HL-60 (cell line): Measurements from ENCODE around the gene CIAO1.

Source experiments
- DNase-seq, 2 experiments: peaks; one replicate each; pipeline ENCODE4 v3.0.0-alpha.2; 2010 to 2020; ENCODE audit warnings: low read depth in 1 of 2, low spot score in 1 of 2
- H3K27ac ChIP-seq: fragments of 250-450 bp; sonication (Bioruptor Pico); replicated peaks from 2 replicates; pipeline ENCODE4 v1.5.1; 2020; ENCODE audit warnings: mild to moderate bottlenecking, moderate library complexity
- H3K27me3 ChIP-seq: fragments of 250-450 bp; sonication (Bioruptor Pico); 2 replicates; pipeline ENCODE4 v1.5.1; 2021; ENCODE audit warnings: mild to moderate bottlenecking, moderate library complexity; ENCODE audit not compliant: insufficient read depth, poor library complexity, severe bottlenecking
- H3K4me3 ChIP-seq: replicated peaks from 2 replicates; pipeline ENCODE4 v1.5.1; 2011; ENCODE audit warnings: mild to moderate bottlenecking, control low read depth, low read length; ENCODE audit not compliant: insufficient read depth
- GABPA ChIP-seq: IDR thresholded peaks from 2 replicates; pipeline ENCODE4 v1.6.1; 2012; ENCODE audit warnings: low read depth
- POLR2AphosphoS5 ChIP-seq: IDR thresholded peaks from 2 replicates; pipeline ENCODE4 v1.6.1; 2012; ENCODE audit warnings: low read depth
- SPI1 ChIP-seq: IDR thresholded peaks from 2 replicates; pipeline ENCODE4 v1.6.1; 2012; ENCODE audit warnings: low read depth, mild to moderate bottlenecking, borderline replicate concordance
- TF ChIP-seq, protein P1 (sequence below): IDR thresholded peaks from 2 replicates; pipeline ENCODE4 v1.6.1; 2012; ENCODE audit warnings: low read depth; ENCODE audit not compliant: insufficient replicate concordance
- TF ChIP-seq, protein P2 (sequence below): IDR thresholded peaks from one replicate; pipeline ENCODE4 v1.5.1; 2011; ENCODE audit warnings: low read length, control low read depth, inconsistent platforms; ENCODE audit not compliant: insufficient read depth

Gene CIAO1

DNA sequence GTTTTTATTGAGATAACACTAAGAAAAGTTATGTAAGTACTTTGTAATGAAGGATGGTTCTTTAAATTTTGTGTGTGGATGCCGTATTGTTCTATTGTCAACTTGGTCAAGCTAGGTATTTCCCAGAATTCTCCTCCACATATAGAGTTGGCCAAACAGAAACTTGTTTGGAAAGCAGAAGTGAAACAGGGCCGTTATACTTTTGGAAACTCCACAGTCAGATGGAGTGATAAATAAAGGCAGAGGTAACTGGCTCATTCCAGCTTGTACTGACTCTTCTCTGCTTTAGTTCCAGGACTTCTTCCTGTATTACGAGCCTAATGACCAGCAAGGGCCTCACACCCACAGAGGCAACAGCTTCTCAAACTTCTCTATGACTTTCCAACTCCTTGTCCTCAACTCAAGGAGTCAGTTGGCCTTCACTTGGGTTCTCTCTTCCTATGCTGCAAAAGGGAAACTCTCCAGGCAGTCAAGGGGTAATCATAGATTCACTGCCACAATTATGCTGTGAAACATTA, 41.0 kb upstream of the CIAO1 start:
- H3K4me3 ChIP-seq: no peak overlapping the region

DNA sequence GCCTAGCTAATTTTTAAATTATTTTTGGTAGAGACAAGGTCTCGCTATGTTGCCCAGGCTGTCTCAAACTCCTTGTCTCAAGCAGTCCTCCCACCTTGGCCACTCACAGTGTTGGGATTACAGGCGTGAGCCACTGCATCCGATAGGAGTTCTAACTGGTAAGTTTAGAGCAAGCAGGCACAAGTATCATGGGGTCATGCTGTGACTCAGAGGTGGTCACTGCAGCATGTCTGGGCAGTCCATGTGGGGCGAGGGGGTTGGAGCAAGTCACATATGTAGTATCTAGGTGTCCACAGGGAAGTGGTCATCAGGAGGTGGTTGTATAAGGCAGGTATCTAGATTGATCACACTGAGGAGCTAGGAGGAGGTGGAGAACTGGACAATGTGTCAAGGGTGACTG, 34.7 kb upstream of the CIAO1 start:
- DNase-seq: no peak

More for the DNA sequence above, 41.0 kb upstream of the CIAO1 start:
- TF ChIP-seq, protein P1, sequence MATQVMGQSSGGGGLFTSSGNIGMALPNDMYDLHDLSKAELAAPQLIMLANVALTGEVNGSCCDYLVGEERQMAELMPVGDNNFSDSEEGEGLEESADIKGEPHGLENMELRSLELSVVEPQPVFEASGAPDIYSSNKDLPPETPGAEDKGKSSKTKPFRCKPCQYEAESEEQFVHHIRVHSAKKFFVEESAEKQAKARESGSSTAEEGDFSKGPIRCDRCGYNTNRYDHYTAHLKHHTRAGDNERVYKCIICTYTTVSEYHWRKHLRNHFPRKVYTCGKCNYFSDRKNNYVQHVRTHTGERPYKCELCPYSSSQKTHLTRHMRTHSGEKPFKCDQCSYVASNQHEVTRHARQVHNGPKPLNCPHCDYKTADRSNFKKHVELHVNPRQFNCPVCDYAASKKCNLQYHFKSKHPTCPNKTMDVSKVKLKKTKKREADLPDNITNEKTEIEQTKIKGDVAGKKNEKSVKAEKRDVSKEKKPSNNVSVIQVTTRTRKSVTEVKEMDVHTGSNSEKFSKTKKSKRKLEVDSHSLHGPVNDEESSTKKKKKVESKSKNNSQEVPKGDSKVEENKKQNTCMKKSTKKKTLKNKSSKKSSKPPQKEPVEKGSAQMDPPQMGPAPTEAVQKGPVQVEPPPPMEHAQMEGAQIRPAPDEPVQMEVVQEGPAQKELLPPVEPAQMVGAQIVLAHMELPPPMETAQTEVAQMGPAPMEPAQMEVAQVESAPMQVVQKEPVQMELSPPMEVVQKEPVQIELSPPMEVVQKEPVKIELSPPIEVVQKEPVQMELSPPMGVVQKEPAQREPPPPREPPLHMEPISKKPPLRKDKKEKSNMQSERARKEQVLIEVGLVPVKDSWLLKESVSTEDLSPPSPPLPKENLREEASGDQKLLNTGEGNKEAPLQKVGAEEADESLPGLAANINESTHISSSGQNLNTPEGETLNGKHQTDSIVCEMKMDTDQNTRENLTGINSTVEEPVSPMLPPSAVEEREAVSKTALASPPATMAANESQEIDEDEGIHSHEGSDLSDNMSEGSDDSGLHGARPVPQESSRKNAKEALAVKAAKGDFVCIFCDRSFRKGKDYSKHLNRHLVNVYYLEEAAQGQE: no peak
- TF ChIP-seq, protein P2, sequence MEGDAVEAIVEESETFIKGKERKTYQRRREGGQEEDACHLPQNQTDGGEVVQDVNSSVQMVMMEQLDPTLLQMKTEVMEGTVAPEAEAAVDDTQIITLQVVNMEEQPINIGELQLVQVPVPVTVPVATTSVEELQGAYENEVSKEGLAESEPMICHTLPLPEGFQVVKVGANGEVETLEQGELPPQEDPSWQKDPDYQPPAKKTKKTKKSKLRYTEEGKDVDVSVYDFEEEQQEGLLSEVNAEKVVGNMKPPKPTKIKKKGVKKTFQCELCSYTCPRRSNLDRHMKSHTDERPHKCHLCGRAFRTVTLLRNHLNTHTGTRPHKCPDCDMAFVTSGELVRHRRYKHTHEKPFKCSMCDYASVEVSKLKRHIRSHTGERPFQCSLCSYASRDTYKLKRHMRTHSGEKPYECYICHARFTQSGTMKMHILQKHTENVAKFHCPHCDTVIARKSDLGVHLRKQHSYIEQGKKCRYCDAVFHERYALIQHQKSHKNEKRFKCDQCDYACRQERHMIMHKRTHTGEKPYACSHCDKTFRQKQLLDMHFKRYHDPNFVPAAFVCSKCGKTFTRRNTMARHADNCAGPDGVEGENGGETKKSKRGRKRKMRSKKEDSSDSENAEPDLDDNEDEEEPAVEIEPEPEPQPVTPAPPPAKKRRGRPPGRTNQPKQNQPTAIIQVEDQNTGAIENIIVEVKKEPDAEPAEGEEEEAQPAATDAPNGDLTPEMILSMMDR: no peak
- TF ChIP-seq GABPA: no peak
- peak; percentile 90 for TF ChIP-seq SPI1
- TF ChIP-seq POLR2AphosphoS5: no peak
- peak overlapping the region; percentile 75 for H3K27ac ChIP-seq
- peak; percentile 71 to 72 for DNase-seq
- no peaks in the 10 kb centered on the region for H3K27me3 ChIP-seq

DNA sequence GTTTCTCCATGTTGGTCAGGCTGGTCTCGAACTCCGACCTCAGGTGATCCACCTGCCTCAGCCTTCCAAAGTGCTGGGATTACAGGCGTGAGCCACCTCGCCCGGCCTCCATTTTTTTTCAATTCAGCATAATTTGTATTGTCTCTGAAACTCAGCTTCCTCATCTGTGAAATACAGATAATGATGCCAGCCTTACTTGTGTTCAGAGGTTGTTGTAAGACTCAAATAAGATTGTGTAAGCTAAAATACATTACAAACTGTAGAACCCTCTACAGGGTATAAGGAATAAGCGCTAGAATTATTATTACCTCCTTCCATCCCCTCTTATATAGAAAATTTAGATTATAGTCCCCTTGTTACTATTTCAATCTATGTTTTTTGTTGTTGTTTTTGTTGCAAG, 32.6 kb upstream of the CIAO1 start:
- H3K4me3 ChIP-seq: no peak overlapping the region
- peak overlapping the region; percentile 60 for H3K27ac ChIP-seq
- H3K27me3 ChIP-seq: no peaks in the 10 kb centered on the region
- no peak for DNase-seq
- TF ChIP-seq, protein P2: no peak
- no peak for TF ChIP-seq POLR2AphosphoS5
- no peak for TF ChIP-seq SPI1
- TF ChIP-seq, protein P1: no peak
- TF ChIP-seq GABPA: no peak

More for the DNA sequence above, 34.7 kb upstream of the CIAO1 start:
- no peak overlapping the region for H3K4me3 ChIP-seq
- H3K27me3 ChIP-seq: no peaks in the 10 kb centered on the region
- no peak overlapping the region for H3K27ac ChIP-seq
- TF ChIP-seq SPI1: no peak
- TF ChIP-seq, protein P1: no peak
- TF ChIP-seq POLR2AphosphoS5: no peak
- TF ChIP-seq, protein P2: no peak
- TF ChIP-seq GABPA: no peak
